GM12875 (cell line): Measurements from ENCODE around the gene PPP3R1.
"Not testable (repeated sequence)": the region's sequence is repeated elsewhere in the genome, so short reads cannot be mapped to it uniquely, and the experiment has no call there.

Experiments
- H3K4me3 ChIP-seq: one replicate; pipeline ENCODE4 v1.5.1; 2011; ENCODE audit warnings: low read depth, low read length, control low read depth
- TF ChIP-seq, protein P1 (sequence below): IDR thresholded peaks from 2 replicates; pipeline ENCODE4 v1.5.1; 2011; ENCODE audit warnings: low read depth, mild to moderate bottlenecking, control low read depth, inconsistent platforms, low read length, moderate library complexity, borderline replicate concordance; ENCODE audit not compliant: insufficient read depth

Gene PPP3R1

GRCh38 chr2:68182902-68183301 is 69.4 kb downstream of the PPP3R1 start:
- TF ChIP-seq, protein P1, sequence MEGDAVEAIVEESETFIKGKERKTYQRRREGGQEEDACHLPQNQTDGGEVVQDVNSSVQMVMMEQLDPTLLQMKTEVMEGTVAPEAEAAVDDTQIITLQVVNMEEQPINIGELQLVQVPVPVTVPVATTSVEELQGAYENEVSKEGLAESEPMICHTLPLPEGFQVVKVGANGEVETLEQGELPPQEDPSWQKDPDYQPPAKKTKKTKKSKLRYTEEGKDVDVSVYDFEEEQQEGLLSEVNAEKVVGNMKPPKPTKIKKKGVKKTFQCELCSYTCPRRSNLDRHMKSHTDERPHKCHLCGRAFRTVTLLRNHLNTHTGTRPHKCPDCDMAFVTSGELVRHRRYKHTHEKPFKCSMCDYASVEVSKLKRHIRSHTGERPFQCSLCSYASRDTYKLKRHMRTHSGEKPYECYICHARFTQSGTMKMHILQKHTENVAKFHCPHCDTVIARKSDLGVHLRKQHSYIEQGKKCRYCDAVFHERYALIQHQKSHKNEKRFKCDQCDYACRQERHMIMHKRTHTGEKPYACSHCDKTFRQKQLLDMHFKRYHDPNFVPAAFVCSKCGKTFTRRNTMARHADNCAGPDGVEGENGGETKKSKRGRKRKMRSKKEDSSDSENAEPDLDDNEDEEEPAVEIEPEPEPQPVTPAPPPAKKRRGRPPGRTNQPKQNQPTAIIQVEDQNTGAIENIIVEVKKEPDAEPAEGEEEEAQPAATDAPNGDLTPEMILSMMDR = no peak
- H3K4me3 ChIP-seq = no peak overlapping the region

DNA sequence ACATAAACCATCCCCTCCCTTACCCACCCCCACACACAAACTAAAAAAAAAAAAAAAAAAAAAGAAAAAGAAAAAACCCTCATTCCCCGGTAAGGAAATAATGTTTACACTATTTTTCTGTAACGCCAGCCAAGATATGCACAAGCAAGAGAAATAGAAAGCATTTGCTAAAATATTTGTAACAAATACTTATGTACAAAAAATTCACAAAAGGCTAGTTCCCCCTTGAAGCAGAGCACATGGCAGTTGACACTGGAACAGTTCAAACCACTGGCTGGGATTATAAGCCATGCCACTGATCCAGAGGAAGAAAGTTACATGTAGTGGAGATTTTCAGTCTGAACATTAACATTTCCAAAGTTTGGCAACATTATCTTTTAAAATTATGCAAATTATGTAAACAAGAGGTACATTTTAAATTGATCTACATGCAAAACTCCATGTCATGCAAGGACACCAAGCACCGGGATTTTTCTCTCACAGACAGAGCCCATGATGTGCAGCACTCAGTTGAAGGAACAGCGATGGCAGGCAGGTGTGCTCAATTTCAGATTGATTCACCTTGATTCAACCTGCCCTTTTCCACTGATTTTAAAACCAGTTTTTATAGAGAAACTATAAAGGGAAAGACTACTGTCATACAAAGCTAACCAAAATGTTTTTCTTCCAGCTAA is 73.2 kb downstream of the PPP3R1 start:
- no peak overlapping the region for H3K4me3 ChIP-seq
- TF ChIP-seq, protein P1 = no peak

GRCh38 chr2:68178432-68178831 is 73.9 kb downstream of the PPP3R1 start:
- no peak overlapping the region for H3K4me3 ChIP-seq
- TF ChIP-seq, protein P1 = no peak

- TF ChIP-seq, protein P1 = no peak
These were observed 74.8 kb downstream of the PPP3R1 start for GRCh38 chr2:68177541-68177940.

DNA sequence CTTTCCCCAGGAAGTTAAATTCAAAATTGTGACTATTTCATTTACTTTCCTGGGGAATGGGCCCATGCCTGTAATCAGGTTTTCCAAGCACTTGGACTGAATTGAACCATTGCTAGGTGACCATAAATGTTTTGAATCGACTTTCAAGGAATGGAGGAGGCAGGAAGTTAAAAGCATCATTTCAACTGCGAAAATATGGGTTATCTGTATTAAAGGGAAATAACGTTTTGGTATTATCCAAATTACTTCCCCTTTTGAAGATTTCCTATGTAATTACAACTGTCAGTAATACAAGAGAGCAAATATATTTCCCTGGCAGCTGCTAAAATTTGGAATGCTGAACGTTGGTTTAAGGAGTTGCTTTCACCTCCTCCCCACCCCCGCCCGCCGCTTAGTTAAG is 75.7 kb downstream of the PPP3R1 start:
- TF ChIP-seq, protein P1 = no peak
- no peak overlapping the region for H3K4me3 ChIP-seq

More at GRCh38 chr2:68177541-68177940, 74.8 kb downstream of the PPP3R1 start:
- no peak overlapping the region for H3K4me3 ChIP-seq

GRCh38 chr2:68175210-68175609 is 77.1 kb downstream of the PPP3R1 start:
- not testable (repeated sequence) for H3K4me3 ChIP-seq

- H3K4me3 ChIP-seq = no peak overlapping the region
These were observed 79.2 kb downstream of the PPP3R1 start for GRCh38 chr2:68172990-68173700.

More at GRCh38 chr2:68172990-68173700, 79.2 kb downstream of the PPP3R1 start:
- TF ChIP-seq, protein P1 = no peak
